A549 (cell line): Measurements from ENCODE around the gene CARTPT.

Source experiments
- CBX8 ChIP-seq: fragments of 200-600 bp; sonication (generic); IDR thresholded peaks from 2 replicates; pipeline ENCODE4 v1.6.1; 2016
- MAZ ChIP-seq: fragments of 150-350 bp; IDR thresholded peaks from 2 replicates; pipeline ENCODE4 v1.6.1; 2014; ENCODE audit warnings: antibody characterized with exemption, low read depth, low read length, borderline replicate concordance
- POLR2A ChIP-seq: IDR thresholded peaks from 2 replicates; pipeline ENCODE4 v1.6.1; 2012; ENCODE audit warnings: mild to moderate bottlenecking, low read length
- TF ChIP-seq, protein P1 (sequence below): fragments of >200 bp; sonication (Bioruptor Twin); formaldehyde crosslinking; IDR thresholded peaks from 3 replicates; pipeline ENCODE4 v1.5.1; 2016
- TF ChIP-seq, protein P2 (sequence below): fragments of >200 bp; sonication (Bioruptor Twin); formaldehyde crosslinking; IDR thresholded peaks from 3 replicates; pipeline ENCODE4 v1.6.1; 2016
- TF ChIP-seq, protein P3 (sequence below): fragments of 200-600 bp; sonication (generic); IDR thresholded peaks from 2 replicates; pipeline ENCODE4 v1.6.1; 2016; ENCODE audit warnings: antibody characterized with exemption, mild to moderate bottlenecking, moderate library complexity

DNA sequence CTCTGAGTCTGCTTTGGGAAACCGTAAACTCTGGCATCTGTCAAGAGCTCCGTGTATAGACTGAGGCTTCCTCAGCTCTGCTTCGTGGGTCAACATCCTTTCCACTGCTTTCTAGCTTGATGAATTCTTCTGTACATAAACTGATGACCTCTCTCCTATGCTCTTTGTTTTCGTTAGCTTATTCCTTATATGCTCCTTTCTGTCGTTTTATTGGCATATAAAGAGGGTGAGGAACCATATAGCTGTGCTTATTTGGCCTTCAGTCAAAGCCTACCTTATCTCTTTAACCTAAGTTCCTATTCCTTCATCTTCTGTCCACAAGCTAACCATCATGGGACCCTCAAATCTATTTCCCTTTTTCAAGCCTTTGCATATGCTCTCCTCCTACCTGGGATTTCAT is 39.4 kb upstream of the CARTPT start:
- TF ChIP-seq, protein P1, sequence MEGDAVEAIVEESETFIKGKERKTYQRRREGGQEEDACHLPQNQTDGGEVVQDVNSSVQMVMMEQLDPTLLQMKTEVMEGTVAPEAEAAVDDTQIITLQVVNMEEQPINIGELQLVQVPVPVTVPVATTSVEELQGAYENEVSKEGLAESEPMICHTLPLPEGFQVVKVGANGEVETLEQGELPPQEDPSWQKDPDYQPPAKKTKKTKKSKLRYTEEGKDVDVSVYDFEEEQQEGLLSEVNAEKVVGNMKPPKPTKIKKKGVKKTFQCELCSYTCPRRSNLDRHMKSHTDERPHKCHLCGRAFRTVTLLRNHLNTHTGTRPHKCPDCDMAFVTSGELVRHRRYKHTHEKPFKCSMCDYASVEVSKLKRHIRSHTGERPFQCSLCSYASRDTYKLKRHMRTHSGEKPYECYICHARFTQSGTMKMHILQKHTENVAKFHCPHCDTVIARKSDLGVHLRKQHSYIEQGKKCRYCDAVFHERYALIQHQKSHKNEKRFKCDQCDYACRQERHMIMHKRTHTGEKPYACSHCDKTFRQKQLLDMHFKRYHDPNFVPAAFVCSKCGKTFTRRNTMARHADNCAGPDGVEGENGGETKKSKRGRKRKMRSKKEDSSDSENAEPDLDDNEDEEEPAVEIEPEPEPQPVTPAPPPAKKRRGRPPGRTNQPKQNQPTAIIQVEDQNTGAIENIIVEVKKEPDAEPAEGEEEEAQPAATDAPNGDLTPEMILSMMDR: no peak
- TF ChIP-seq POLR2A: no peak
- no peak for TF ChIP-seq CBX8
- TF ChIP-seq, protein P2, sequence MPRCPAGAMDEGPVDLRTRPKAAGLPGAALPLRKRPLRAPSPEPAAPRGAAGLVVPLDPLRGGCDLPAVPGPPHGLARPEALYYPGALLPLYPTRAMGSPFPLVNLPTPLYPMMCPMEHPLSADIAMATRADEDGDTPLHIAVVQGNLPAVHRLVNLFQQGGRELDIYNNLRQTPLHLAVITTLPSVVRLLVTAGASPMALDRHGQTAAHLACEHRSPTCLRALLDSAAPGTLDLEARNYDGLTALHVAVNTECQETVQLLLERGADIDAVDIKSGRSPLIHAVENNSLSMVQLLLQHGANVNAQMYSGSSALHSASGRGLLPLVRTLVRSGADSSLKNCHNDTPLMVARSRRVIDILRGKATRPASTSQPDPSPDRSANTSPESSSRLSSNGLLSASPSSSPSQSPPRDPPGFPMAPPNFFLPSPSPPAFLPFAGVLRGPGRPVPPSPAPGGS: no peak
- TF ChIP-seq, protein P3, sequence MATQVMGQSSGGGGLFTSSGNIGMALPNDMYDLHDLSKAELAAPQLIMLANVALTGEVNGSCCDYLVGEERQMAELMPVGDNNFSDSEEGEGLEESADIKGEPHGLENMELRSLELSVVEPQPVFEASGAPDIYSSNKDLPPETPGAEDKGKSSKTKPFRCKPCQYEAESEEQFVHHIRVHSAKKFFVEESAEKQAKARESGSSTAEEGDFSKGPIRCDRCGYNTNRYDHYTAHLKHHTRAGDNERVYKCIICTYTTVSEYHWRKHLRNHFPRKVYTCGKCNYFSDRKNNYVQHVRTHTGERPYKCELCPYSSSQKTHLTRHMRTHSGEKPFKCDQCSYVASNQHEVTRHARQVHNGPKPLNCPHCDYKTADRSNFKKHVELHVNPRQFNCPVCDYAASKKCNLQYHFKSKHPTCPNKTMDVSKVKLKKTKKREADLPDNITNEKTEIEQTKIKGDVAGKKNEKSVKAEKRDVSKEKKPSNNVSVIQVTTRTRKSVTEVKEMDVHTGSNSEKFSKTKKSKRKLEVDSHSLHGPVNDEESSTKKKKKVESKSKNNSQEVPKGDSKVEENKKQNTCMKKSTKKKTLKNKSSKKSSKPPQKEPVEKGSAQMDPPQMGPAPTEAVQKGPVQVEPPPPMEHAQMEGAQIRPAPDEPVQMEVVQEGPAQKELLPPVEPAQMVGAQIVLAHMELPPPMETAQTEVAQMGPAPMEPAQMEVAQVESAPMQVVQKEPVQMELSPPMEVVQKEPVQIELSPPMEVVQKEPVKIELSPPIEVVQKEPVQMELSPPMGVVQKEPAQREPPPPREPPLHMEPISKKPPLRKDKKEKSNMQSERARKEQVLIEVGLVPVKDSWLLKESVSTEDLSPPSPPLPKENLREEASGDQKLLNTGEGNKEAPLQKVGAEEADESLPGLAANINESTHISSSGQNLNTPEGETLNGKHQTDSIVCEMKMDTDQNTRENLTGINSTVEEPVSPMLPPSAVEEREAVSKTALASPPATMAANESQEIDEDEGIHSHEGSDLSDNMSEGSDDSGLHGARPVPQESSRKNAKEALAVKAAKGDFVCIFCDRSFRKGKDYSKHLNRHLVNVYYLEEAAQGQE: no peak
- TF ChIP-seq MAZ: no peak
